ENCODE data around the gene THBS3. TPM values are rescaled to one million over a fixed set of nuclear protein-coding genes. Genes with fewer than 3 reads are reported as not detected.

Gene THBS3
- total RNA-seq, 3 donors from 2014 or later (not counting 1 experiment from before 2014, with no cell fraction given), result 16.2 to 19.4 (median 18.6) TPM

DNA sequence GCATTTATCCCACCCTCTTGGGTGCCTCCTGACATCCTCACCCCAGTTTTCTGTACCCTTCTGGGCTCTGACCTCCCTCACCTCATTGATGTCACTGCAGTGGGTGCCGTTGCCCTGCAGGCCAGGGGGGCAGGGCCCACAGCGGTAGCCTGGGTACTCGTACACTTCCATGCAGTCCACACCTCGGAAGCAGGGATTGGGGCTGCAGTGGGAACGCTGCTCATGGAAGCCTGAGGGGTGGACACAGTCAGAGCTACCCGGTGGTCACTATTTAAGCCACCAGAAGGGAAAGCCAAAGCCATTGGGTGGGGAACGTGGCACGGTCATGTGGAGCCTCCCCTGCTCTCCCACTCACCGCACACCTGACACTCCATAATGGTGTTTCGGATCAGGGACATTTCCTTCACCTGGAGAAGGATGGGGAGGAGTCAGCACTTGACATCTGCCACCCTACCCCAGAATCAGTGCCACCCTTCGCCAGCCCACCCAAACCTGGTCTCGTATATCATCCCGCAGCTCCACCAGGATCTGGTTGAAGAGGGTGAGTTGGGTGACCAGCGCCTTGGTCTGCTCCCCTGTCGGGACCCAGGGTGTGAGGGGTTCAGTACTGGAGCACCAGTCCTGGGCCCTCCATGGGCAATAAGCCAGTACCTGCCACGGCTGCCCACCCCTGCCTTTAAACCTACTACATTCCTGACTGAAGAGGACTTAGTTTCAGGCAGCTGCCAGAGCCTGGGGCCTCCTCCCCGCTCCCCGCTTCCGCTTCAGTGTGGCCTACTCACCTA is 4.8 kb downstream of the THBS3 start:
- H3K4me3 ChIP-seq (ENCODE audit: low read length), result no peak overlapping the region
- H3K36me3 Mint-ChIP-seq, result no peaks in the 10 kb centered on the region
- no peaks in the 10 kb centered on the region for H3K36me3 ChIP-seq (ENCODE audit: control insufficient read depth, insufficient read depth, low read length)
- no peaks in the 10 kb centered on the region for H3K27me3 ChIP-seq (ENCODE audit: control insufficient read depth, insufficient read depth, low read length)
- 93% methylated on average over 19 of the region's 19 CpGs for WGBS (ENCODE audit: insufficient coverage)
- H3K4me1 ChIP-seq (ENCODE audit: control insufficient read depth, insufficient read depth, low read length), result peaks cover 12% of the 10 kb centered on the region
- intact Hi-C loops (cut with micrococcal nuclease), result no loop called here
- no peak overlapping the region for H3K27ac Mint-ChIP-seq
- H3K9me3 ChIP-seq (ENCODE audit: control insufficient read depth, insufficient read depth, low read length), result no peaks in the 10 kb centered on the region
- no peak for TF ChIP-seq CTCF (IDR thresholded peaks at IDR 0.05)
- no peaks in the 10 kb centered on the region for H3K9me3 Mint-ChIP-seq
- ATAC-seq (no peak), DNase-seq (no peak)
- H3K4me3 Mint-ChIP-seq, result no peak overlapping the region
- H3K27ac ChIP-seq (ENCODE audit: low read length), result no peak overlapping the region
- no peaks in the 10 kb centered on the region for H3K27me3 Mint-ChIP-seq (ENCODE audit: low read depth in 2 of 2)
- H3K4me1 Mint-ChIP-seq, result peaks cover 10 to 13% of the 10 kb centered on the region in 2 donors

DNA sequence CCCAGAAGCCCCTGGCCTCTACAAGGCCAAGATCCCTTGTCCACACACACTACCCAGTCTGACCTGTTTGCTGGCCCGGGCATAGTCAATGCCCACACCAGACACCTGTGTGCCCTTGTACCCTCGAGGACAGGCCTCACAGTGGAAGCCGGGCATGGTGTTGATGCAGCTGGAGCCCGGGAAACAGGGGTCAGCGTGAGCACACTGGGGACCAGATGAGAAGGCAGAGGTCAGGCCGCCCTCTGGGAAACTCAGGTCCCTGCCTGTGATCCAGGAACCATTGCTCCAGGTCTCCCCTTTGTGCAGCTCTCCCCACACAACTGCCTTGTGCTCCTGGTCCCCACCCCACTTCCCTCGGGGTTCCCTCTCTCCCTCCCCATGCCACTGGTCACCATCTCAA is 5.5 kb downstream of the THBS3 start:
- no peaks in the 10 kb centered on the region for H3K9me3 Mint-ChIP-seq
- no peaks in the 10 kb centered on the region for H3K36me3 Mint-ChIP-seq
- 92% methylated on average over 7 of the region's 7 CpGs for WGBS (ENCODE audit: insufficient coverage)
- H3K4me3 ChIP-seq (ENCODE audit: low read length), result no peak overlapping the region
- H3K27me3 Mint-ChIP-seq (ENCODE audit: low read depth in 2 of 2), result no peaks in the 10 kb centered on the region
- TF ChIP-seq CTCF (IDR thresholded peaks at IDR 0.05), result no peak
- DNase-seq (no peak), ATAC-seq (no peak)
- H3K9me3 ChIP-seq (ENCODE audit: control insufficient read depth, insufficient read depth, low read length), result no peaks in the 10 kb centered on the region
- intact Hi-C loops (cut with micrococcal nuclease), result no loop called here
- no peaks in the 10 kb centered on the region for H3K27me3 ChIP-seq (ENCODE audit: control insufficient read depth, insufficient read depth, low read length)
- no peak overlapping the region for H3K27ac ChIP-seq (ENCODE audit: low read length)
- no peak overlapping the region for H3K27ac Mint-ChIP-seq
- H3K36me3 ChIP-seq (ENCODE audit: control insufficient read depth, insufficient read depth, low read length), result no peaks in the 10 kb centered on the region
- H3K4me3 Mint-ChIP-seq, result no peak overlapping the region
- peaks cover 5% of the 10 kb centered on the region for H3K4me1 ChIP-seq (ENCODE audit: control insufficient read depth, insufficient read depth, low read length)
- H3K4me1 Mint-ChIP-seq, result peaks cover 5% of the 10 kb centered on the region in 2 donors

GRCh38 chr1:155200920-155201319 is 6.8 kb downstream of the THBS3 start:
- Histone ChIP-seq H3K27ac (ENCODE audit: low read length) (no peak overlapping the region), H3K4me1 (ENCODE audit: control insufficient read depth, insufficient read depth, low read length) (no peaks in the 10 kb centered on the region), H3K27me3 (ENCODE audit: control insufficient read depth, insufficient read depth, low read length) (no peaks in the 10 kb centered on the region), H3K9me3 (ENCODE audit: control insufficient read depth, insufficient read depth, low read length) (no peaks in the 10 kb centered on the region), H3K36me3 (ENCODE audit: control insufficient read depth, insufficient read depth, low read length) (no peaks in the 10 kb centered on the region), H3K4me3 (ENCODE audit: low read length) (no peak overlapping the region)
- Mint-ChIP-seq H3K36me3 (no peaks in the 10 kb centered on the region), H3K9me3 (no peaks in the 10 kb centered on the region), H3K27me3 (ENCODE audit: low read depth in 2 of 2) (no peaks in the 10 kb centered on the region), H3K4me3 (no peak overlapping the region), H3K4me1 (no peaks in the 10 kb centered on the region), H3K27ac (no peak overlapping the region)
- ATAC-seq, result no peak
- no peak for TF ChIP-seq CTCF (IDR thresholded peaks at IDR 0.05)
- DNase-seq, result no peak
- intact Hi-C loops (cut with micrococcal nuclease), result no loop called here
- WGBS (ENCODE audit: insufficient coverage), result 92% methylated on average over 5 of the region's 5 CpGs

DNA sequence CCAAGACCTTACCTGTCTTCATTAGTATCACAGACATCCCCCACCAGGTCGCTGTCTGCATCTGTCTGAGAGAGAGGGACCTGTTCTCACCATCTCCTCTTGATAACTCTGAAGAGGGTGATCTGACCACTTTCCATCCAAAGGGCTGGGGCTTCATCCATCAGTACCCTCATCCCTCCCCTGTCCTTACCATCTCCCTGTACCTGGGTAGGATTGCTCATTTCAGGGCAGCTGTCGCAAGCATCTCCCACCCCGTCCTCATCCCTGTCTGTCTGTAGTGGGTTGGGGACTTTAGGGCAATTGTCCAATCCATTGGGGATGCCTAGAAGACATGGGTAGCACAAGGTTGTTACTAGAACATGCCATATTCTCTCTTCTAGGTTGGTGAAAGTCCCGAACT is 7.9 kb downstream of the THBS3 start:
- H3K27me3 Mint-ChIP-seq (ENCODE audit: low read depth in 2 of 2), result peaks cover 0 to 3% of the 10 kb centered on the region in 2 donors
- Histone ChIP-seq H3K4me1 (ENCODE audit: control insufficient read depth, insufficient read depth, low read length) (peaks cover 2% of the 10 kb centered on the region), H3K27me3 (ENCODE audit: control insufficient read depth, insufficient read depth, low read length) (no peaks in the 10 kb centered on the region), H3K36me3 (ENCODE audit: control insufficient read depth, insufficient read depth, low read length) (no peaks in the 10 kb centered on the region), H3K4me3 (ENCODE audit: low read length) (no peak overlapping the region), H3K27ac (ENCODE audit: low read length) (no peak overlapping the region), H3K9me3 (ENCODE audit: control insufficient read depth, insufficient read depth, low read length) (no peaks in the 10 kb centered on the region)
- ATAC-seq, result no peak
- TF ChIP-seq CTCF (IDR thresholded peaks at IDR 0.05), result no peak
- intact Hi-C loops (cut with micrococcal nuclease), result no loop called here
- no peak for DNase-seq
- no peak overlapping the region for H3K4me3 Mint-ChIP-seq
- no peaks in the 10 kb centered on the region for H3K36me3 Mint-ChIP-seq
- WGBS (ENCODE audit: insufficient coverage), result 81% methylated on average over 3 of the region's 4 CpGs
- peaks cover 0 to 5% of the 10 kb centered on the region in 2 donors for H3K4me1 Mint-ChIP-seq
- H3K27ac Mint-ChIP-seq, result peak overlapping the region in 1 of 2 donors; percentile 22
- no peaks in the 10 kb centered on the region for H3K9me3 Mint-ChIP-seq

All from natural killer cell (primary cell).